CD14-positive monocyte (primary cell): ENCODE results near the gene ARHGAP15. TPM values are rescaled to one million over a fixed set of nuclear protein-coding genes. Genes with fewer than 3 reads are reported as not detected.

Experiments used
- DNase-seq, 3 donors: peaks; one replicate each; pipeline ENCODE4 v3.0.0-alpha.2; 2011 to 2022
- H2AFZ ChIP-seq: 2 replicates; pipeline ENCODE4 v1.6.0; 2012; ENCODE audit warnings: mild to moderate bottlenecking, low read depth, low read length, inconsistent platforms; ENCODE audit not compliant: insufficient read depth, poor library complexity, severe bottlenecking
- H3K27ac ChIP-seq, 2 donors: 1 replicate in 1 of 2; 2 replicates in 1 of 2; pipeline ENCODE4 v1.5.1; 2012 to 2013; ENCODE audit warnings: low read length in 2 of 2, control low read depth in 1 of 2, inconsistent platforms in 1 of 2, low read depth in 1 of 2, mild to moderate bottlenecking in 1 of 2
- H3K27me3 ChIP-seq, 2 donors: one replicate each; pipeline versions ENCODE4 v1.6.0 to v1.6.1; 2011 to 2013; ENCODE audit warnings: low read length in 2 of 2; ENCODE audit not compliant: control insufficient read depth in 2 of 2, insufficient read depth in 2 of 2
- H3K36me3 ChIP-seq, 2 donors: replicated peaks in 1 of 2; 1 replicate in 1 of 2; 2 replicates in 1 of 2; pipeline versions ENCODE4 v1.5.1 to v1.6.1; 2012 to 2013; ENCODE audit warnings: low read length in 2 of 2, control low read depth in 1 of 2, inconsistent platforms in 1 of 2, mild to moderate bottlenecking in 1 of 2; ENCODE audit not compliant: insufficient read depth in 2 of 2, control insufficient read depth in 1 of 2
- H3K4me1 ChIP-seq, 2 donors: 1 replicate in 1 of 2; 2 replicates in 1 of 2; pipeline versions ENCODE4 v1.5.1 to v1.6.1; 2012 to 2013; ENCODE audit warnings: low read length in 2 of 2, control low read depth in 1 of 2, inconsistent platforms in 1 of 2, mild to moderate bottlenecking in 1 of 2, moderate library complexity in 1 of 2; ENCODE audit not compliant: insufficient read depth in 2 of 2, control insufficient read depth in 1 of 2
- H3K4me2 ChIP-seq: replicated peaks from 2 replicates; pipeline ENCODE3; 2012; ENCODE audit warnings: low read length, moderate library complexity, mild to moderate bottlenecking; ENCODE audit not compliant: poor library complexity, severe bottlenecking; ENCODE audit errors: extremely low read depth
- H3K4me3 ChIP-seq, 3 experiments: fragments of 200-600 bp in 1 of 3; sonication (generic) in 1 of 3; replicated peaks in 1 of 3; 1 replicate in 2 of 3; 2 replicates in 1 of 3; pipeline ENCODE4 v1.5.1; 2011 to 2013; ENCODE audit warnings: low read length in 3 of 3, mild to moderate bottlenecking in 3 of 3, control low read depth in 2 of 3, low read depth in 2 of 3, inconsistent platforms in 1 of 3, moderate library complexity in 1 of 3
- H3K79me2 ChIP-seq: 2 replicates; pipeline ENCODE4 v1.6.0; 2012; ENCODE audit warnings: mild to moderate bottlenecking, control low read depth, inconsistent platforms, low read length, moderate library complexity; ENCODE audit not compliant: insufficient read depth
- H3K9ac ChIP-seq: 2 replicates; pipeline ENCODE4 v1.6.0; 2017; ENCODE audit warnings: low read length, mild to moderate bottlenecking; ENCODE audit not compliant: insufficient read depth, poor library complexity, severe bottlenecking
- H3K9me3 ChIP-seq, 2 donors: replicated peaks in 1 of 2; 1 replicate in 1 of 2; 2 replicates in 1 of 2; pipeline versions ENCODE4 v1.5.1 to v1.6.1; 2012 to 2013; ENCODE audit warnings: low read length in 2 of 2, control low read depth in 1 of 2; ENCODE audit not compliant: control insufficient read depth in 1 of 2, insufficient read depth in 1 of 2
- H4K20me1 ChIP-seq: 2 replicates; pipeline ENCODE4 v1.6.0; 2012; ENCODE audit warnings: mild to moderate bottlenecking, low read length, control low read depth, moderate library complexity; ENCODE audit not compliant: insufficient read depth
- H3K27ac Mint-ChIP-seq, 7 donors: one replicate each; pipeline ENCODE4 v1.8.0; 2020; ENCODE audit warnings: mild to moderate bottlenecking in 7 of 7, mixed read lengths in 7 of 7, moderate library complexity in 6 of 7, inconsistent platforms in 2 of 7
- H3K27me3 Mint-ChIP-seq, 3 donors: one replicate each; pipeline ENCODE4 v1.8.0; 2021 to 2022; ENCODE audit warnings: low read depth in 3 of 3, mild to moderate bottlenecking in 3 of 3, mixed read lengths in 3 of 3, moderate library complexity in 3 of 3, inconsistent platforms in 1 of 3
- H3K36me3 Mint-ChIP-seq, 2 donors: one replicate each; pipeline ENCODE4 v1.8.0; 2020; ENCODE audit warnings: mixed read lengths in 2 of 2, inconsistent platforms in 1 of 2, mild to moderate bottlenecking in 1 of 2
- H3K4me1 Mint-ChIP-seq: one replicate; pipeline ENCODE4 v1.8.0; 2020; ENCODE audit warnings: mild to moderate bottlenecking, mixed read lengths
- H3K4me3 Mint-ChIP-seq, 2 donors: one replicate each; pipeline ENCODE4 v1.8.0; 2020; ENCODE audit warnings: mild to moderate bottlenecking in 2 of 2, mixed read lengths in 2 of 2, moderate library complexity in 1 of 2
- H3K9me3 Mint-ChIP-seq, 7 donors: one replicate each; pipeline ENCODE4 v1.8.0; 2020 to 2022; ENCODE audit warnings: mixed read lengths in 7 of 7, mild to moderate bottlenecking in 6 of 7, moderate library complexity in 6 of 7, inconsistent platforms in 2 of 7
- CTCF ChIP-seq: fragments of 200-600 bp; IDR thresholded peaks from one replicate; pipeline ENCODE4 v1.8.0; 2022; ENCODE audit warnings: antibody characterized with exemption, mild to moderate bottlenecking
- WGBS: methylation state at CpG from one replicate; pipeline ENCODE4 v1.1.5; 2013; ENCODE audit warnings: missing lambda C conversion rate; ENCODE audit not compliant: insufficient coverage; 5-methylcytosine and 5-hydroxymethylcytosine counted together
- intact Hi-C, 2 donors: fragments of 100-400 bp; cut with micrococcal nuclease; formaldehyde crosslinking; loops; one replicate each; pipeline versions ENCODE4 v1.15.0 to v1.15.1; 2023
- polyA plus RNA-seq, 3 donors: library from polyadenylated mRNA; depleted of rRNA in 1 of 3; unstranded in 2 of 3; stranded (reverse) in 1 of 3; fragments of 300-500 nt in 2 of 3; fragments of >200 nt in 1 of 3; fragmentation: Illumina TruSeq in 2 of 3; gene quantifications; 1 replicate in 2 of 3; 2 replicates in 1 of 3; pipeline ENCODE4 v1.2.3, GENCODE V29; 2012 to 2021

ARHGAP15 gene
- polyA plus RNA-seq, 3 donors = 35.4 to 50.9 (median 50.7) TPM

GRCh38 chr2:143742581-143742980 is 613.4 kb downstream of the ARHGAP15 start:
- intact Hi-C loops = no loop called here
- Histone ChIP-seq H3K27me3 (no peaks in the 10 kb centered on the region), H3K9ac (no peak overlapping the region), H3K4me2 (no peak overlapping the region), H3K4me3 (no peak overlapping the region), H3K36me3 (peaks cover 0 to 22% of the 10 kb centered on the region in 2 donors), H3K9me3 (no peaks in the 10 kb centered on the region), H4K20me1 (no peaks in the 10 kb centered on the region), H3K79me2 (no peaks in the 10 kb centered on the region), H3K4me1 (no peaks in the 10 kb centered on the region), H3K27ac (no peak overlapping the region), H2AFZ (no peak overlapping the region)
- Mint-ChIP-seq H3K27ac (no peak overlapping the region), H3K27me3 (no peaks in the 10 kb centered on the region), H3K36me3 (peaks cover 26 to 33% of the 10 kb centered on the region in 2 donors), H3K9me3 (no peaks in the 10 kb centered on the region), H3K4me3 (no peak overlapping the region), H3K4me1 (peaks cover 2% of the 10 kb centered on the region)
- DNase-seq = no peak
- WGBS = 100% methylated on average over 3 of the region's 5 CpGs
- no peak for TF ChIP-seq CTCF

GRCh38 chr2:143744114-143744513 is 614.9 kb downstream of the ARHGAP15 start:
- no peak overlapping the region for H3K9ac ChIP-seq
- H3K36me3 ChIP-seq = peaks cover 0 to 15% of the 10 kb centered on the region in 2 donors
- no peak for DNase-seq
- TF ChIP-seq CTCF = no peak
- no peaks in the 10 kb centered on the region for H3K9me3 ChIP-seq
- intact Hi-C loops = no loop called here
- peaks cover 13 to 28% of the 10 kb centered on the region in 2 donors for H3K36me3 Mint-ChIP-seq
- no peaks in the 10 kb centered on the region for H3K79me2 ChIP-seq
- no peaks in the 10 kb centered on the region for H4K20me1 ChIP-seq
- H3K9me3 Mint-ChIP-seq = no peaks in the 10 kb centered on the region
- no peak overlapping the region for H3K4me2 ChIP-seq
- WGBS = no CpG with 5 or more reads among the region's 2 CpGs
- no peak overlapping the region for H2AFZ ChIP-seq
- H3K4me1 Mint-ChIP-seq = peaks cover 2% of the 10 kb centered on the region
- H3K27me3 ChIP-seq = no peaks in the 10 kb centered on the region
- no peaks in the 10 kb centered on the region for H3K4me1 ChIP-seq
- H3K27me3 Mint-ChIP-seq = no peaks in the 10 kb centered on the region
- no peak overlapping the region for H3K4me3 Mint-ChIP-seq
- H3K27ac Mint-ChIP-seq = no peak overlapping the region
- H3K4me3 ChIP-seq = no peak overlapping the region
- no peak overlapping the region for H3K27ac ChIP-seq
